HG02973 (cell line): Measurements from ENCODE around the gene ASS1.
"Not testable (repeated sequence)": the region's sequence is repeated elsewhere in the genome, so short reads cannot be mapped to it uniquely, and the experiment has no call there.

Experiments used
- ATAC-seq: cut with Tn5 transposase; IDR thresholded peaks from one replicate; pipeline ENCODE4 v1.9.1; 2021; ENCODE audit warnings: moderate library complexity; ENCODE audit not compliant: unreplicated experiment

The ASS1 gene

GRCh38 chr9:130444565-130445221, at the start of gene ASS1:
Gene ASS1, plus strand, starts transcription at chr9:130444961. Its CDS starts 7,268 bp downstream, at chr9:130452229.
- ATAC-seq: no peak

- no peak for ATAC-seq
Measured at GRCh38 chr9:130395810-130396435, 48.8 kb upstream of the ASS1 start.

GRCh38 chr9:130396581-130396980, 48.2 kb upstream of the ASS1 start:
- no peak for ATAC-seq

GRCh38 chr9:130398487-130399240, 46.1 kb upstream of the ASS1 start:
- no peak for ATAC-seq

- no peak for ATAC-seq
Measured at GRCh38 chr9:130399768-130400167, 45.0 kb upstream of the ASS1 start.

- no peak for ATAC-seq
Measured at GRCh38 chr9:130400870-130401269, 43.9 kb upstream of the ASS1 start.

GRCh38 chr9:130401742-130402141, 43.0 kb upstream of the ASS1 start:
- ATAC-seq: not testable (repeated sequence)

GRCh38 chr9:130402243-130402642, 42.5 kb upstream of the ASS1 start:
- no peak for ATAC-seq

GRCh38 chr9:130402645-130403440, 41.9 kb upstream of the ASS1 start:
- no peak for ATAC-seq

GRCh38 chr9:130405657-130406257, 39.0 kb upstream of the ASS1 start:
- ATAC-seq: no peak

GRCh38 chr9:130406278-130406895, 38.4 kb upstream of the ASS1 start:
- no peak for ATAC-seq

- no peak for ATAC-seq
Measured at GRCh38 chr9:130407916-130408663, 36.7 kb upstream of the ASS1 start.

- ATAC-seq: no peak
Measured at GRCh38 chr9:130408669-130409068, 36.1 kb upstream of the ASS1 start.

GRCh38 chr9:130409246-130409645, 35.5 kb upstream of the ASS1 start:
- no peak for ATAC-seq

GRCh38 chr9:130410443-130410842, 34.3 kb upstream of the ASS1 start:
- no peak for ATAC-seq

- ATAC-seq: no peak
Measured at GRCh38 chr9:130411566-130411915, 33.2 kb upstream of the ASS1 start.

- no peak for ATAC-seq
Measured at GRCh38 chr9:130414081-130414731, 30.6 kb upstream of the ASS1 start.

- no peak for ATAC-seq
Measured at GRCh38 chr9:130414910-130415746, 29.6 kb upstream of the ASS1 start.
